Measurements from ENCODE around the gene FOLR1. TPM values are rescaled to one million over a fixed set of nuclear protein-coding genes. Genes with fewer than 3 reads are reported as not detected.
A peak's percentile ranks its signal among the peaks of the same experiment; 100 is the strongest.

FOLR1 gene
- total RNA-seq, 1 experiment from 2014 or later: 93.4 TPM

GRCh38 chr11:72235351-72236057, 43.6 kb downstream of the FOLR1 start:
- DNase-seq: peak in 1 of 2 experiments; percentile 43
- POLR2A ChIA-PET: interaction anchor here (0.7 kb wide), 1 partner anchor 907 kb away, joined by 3 read pairs; no protein-coding TSS in a partner anchor
- Mint-ChIP-seq H3K27ac (ENCODE audit: unreplicated experiment) (no peak overlapping the region), H3K27me3 (ENCODE audit: insufficient read depth, unreplicated experiment) (no peaks in the 10 kb centered on the region), H3K4me3 (ENCODE audit: unreplicated experiment) (no peak overlapping the region), H3K36me3 (ENCODE audit: insufficient read depth, unreplicated experiment) (peaks cover 89% of the 10 kb centered on the region), H3K4me1 (ENCODE audit: low read depth, unreplicated experiment) (peaks cover 13% of the 10 kb centered on the region), H3K9me3 (ENCODE audit: unreplicated experiment) (no peaks in the 10 kb centered on the region)
- H3K9me3 ChIP-seq: no peaks in the 10 kb centered on the region
- no peak overlapping the region for H3K4me3 ChIP-seq (ENCODE audit: low read depth, low read length)
- peaks cover 21% of the 10 kb centered on the region for H3K4me1 ChIP-seq
- CTCF ChIA-PET: interaction anchor here (0.6 to 3.0 kb wide), 6 partner anchors 12 to 210 kb away, joined by 3 to 15 read pairs (median 5); partner anchors contain the start of gene CLPB
- peaks cover 21% of the 10 kb centered on the region for H3K36me3 ChIP-seq (ENCODE audit: control insufficient read depth, insufficient read depth, low read length)
- no peaks in the 10 kb centered on the region for H3K27me3 ChIP-seq (replicated peaks; ENCODE audit: control insufficient read depth, insufficient read depth, low read length)
- intact Hi-C loops (cut with micrococcal nuclease; ENCODE audit: unreplicated experiment): loop anchor here (5.0 kb wide), 1 partner anchor 197 kb away; the partner anchor contains the start of gene CLPB
- TF ChIP-seq, protein P1, sequence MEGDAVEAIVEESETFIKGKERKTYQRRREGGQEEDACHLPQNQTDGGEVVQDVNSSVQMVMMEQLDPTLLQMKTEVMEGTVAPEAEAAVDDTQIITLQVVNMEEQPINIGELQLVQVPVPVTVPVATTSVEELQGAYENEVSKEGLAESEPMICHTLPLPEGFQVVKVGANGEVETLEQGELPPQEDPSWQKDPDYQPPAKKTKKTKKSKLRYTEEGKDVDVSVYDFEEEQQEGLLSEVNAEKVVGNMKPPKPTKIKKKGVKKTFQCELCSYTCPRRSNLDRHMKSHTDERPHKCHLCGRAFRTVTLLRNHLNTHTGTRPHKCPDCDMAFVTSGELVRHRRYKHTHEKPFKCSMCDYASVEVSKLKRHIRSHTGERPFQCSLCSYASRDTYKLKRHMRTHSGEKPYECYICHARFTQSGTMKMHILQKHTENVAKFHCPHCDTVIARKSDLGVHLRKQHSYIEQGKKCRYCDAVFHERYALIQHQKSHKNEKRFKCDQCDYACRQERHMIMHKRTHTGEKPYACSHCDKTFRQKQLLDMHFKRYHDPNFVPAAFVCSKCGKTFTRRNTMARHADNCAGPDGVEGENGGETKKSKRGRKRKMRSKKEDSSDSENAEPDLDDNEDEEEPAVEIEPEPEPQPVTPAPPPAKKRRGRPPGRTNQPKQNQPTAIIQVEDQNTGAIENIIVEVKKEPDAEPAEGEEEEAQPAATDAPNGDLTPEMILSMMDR (IDR thresholded peaks at IDR 0.05; ENCODE audit: insufficient read depth in 1 of 2, low read depth in 1 of 2, low read length in 1 of 2, severe bottlenecking in 1 of 2, unreplicated experiment in 1 of 2): no peak
- BruUV-seq (replicated peaks): no TSS peak

DNA sequence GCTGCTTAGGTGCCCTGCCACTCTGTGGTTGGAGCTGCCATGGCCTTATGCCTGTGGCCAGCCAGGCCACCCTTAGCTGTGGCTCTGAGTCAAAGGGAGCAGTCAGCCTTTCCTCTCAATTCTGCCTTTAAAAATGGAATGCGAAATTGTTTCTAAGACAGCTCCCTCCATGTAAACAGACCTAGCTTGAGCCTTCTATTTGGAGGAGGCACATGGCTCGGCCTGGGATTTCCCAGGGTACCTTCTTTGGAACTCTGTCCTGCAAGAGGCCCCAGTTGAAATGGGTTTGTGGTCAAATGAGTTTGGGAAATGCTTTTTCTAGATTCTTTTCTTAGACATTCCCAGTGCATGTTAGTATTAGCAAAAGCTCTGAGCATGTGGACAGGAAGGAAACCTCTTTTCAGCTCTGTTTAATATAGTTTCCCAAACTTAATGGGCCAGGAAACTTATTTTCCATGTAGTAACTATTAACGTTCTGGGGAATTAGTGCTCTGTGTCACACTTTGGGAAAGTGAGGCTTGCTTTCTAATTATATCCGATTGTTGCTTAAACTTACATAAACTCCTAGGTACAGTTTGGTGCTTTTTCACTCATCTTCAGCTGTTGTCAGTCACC, 44.2 kb downstream of the FOLR1 start:
- Histone ChIP-seq H3K4me1 (peaks cover 24% of the 10 kb centered on the region), H3K9me3 (no peaks in the 10 kb centered on the region), H3K27me3 (replicated peaks; ENCODE audit: control insufficient read depth, insufficient read depth, low read length) (no peaks in the 10 kb centered on the region), H3K4me3 (ENCODE audit: low read depth, low read length) (no peak overlapping the region), H3K36me3 (ENCODE audit: control insufficient read depth, insufficient read depth, low read length) (peaks cover 21% of the 10 kb centered on the region)
- TF ChIP-seq, protein P1 (IDR thresholded peaks at IDR 0.05; ENCODE audit: insufficient read depth in 1 of 2, low read depth in 1 of 2, low read length in 1 of 2, severe bottlenecking in 1 of 2, unreplicated experiment in 1 of 2): no peak
- DNase-seq: peak in 1 of 2 experiments; percentile 36
- H3K4me3 Mint-ChIP-seq (ENCODE audit: unreplicated experiment): no peak overlapping the region
- ChIA-PET POLR2A (no interaction called here), CTCF (interaction anchor here (0.6 to 3.0 kb wide), 6 partner anchors 11 to 211 kb away, joined by 3 to 15 read pairs (median 4); partner anchors contain the start of genes CLPB and INPPL1)
- no peaks in the 10 kb centered on the region for H3K27me3 Mint-ChIP-seq (ENCODE audit: insufficient read depth, unreplicated experiment)
- no peak overlapping the region for H3K27ac Mint-ChIP-seq (ENCODE audit: unreplicated experiment)
- peaks cover 86% of the 10 kb centered on the region for H3K36me3 Mint-ChIP-seq (ENCODE audit: insufficient read depth, unreplicated experiment)
- no TSS peak for BruUV-seq (replicated peaks)
- H3K9me3 Mint-ChIP-seq (ENCODE audit: unreplicated experiment): no peaks in the 10 kb centered on the region
- intact Hi-C loops (cut with micrococcal nuclease; ENCODE audit: unreplicated experiment): loop anchor here (5.0 kb wide), 1 partner anchor 196 kb away; the partner anchor contains the start of gene CLPB
- H3K4me1 Mint-ChIP-seq (ENCODE audit: low read depth, unreplicated experiment): peaks cover 14% of the 10 kb centered on the region

GRCh38 chr11:72236774-72237111, 44.8 kb downstream of the FOLR1 start:
- Mint-ChIP-seq H3K36me3 (ENCODE audit: insufficient read depth, unreplicated experiment) (peaks cover 81% of the 10 kb centered on the region), H3K9me3 (ENCODE audit: unreplicated experiment) (no peaks in the 10 kb centered on the region), H3K4me3 (ENCODE audit: unreplicated experiment) (no peak overlapping the region), H3K27me3 (ENCODE audit: insufficient read depth, unreplicated experiment) (no peaks in the 10 kb centered on the region), H3K4me1 (ENCODE audit: low read depth, unreplicated experiment) (peaks cover 14% of the 10 kb centered on the region), H3K27ac (ENCODE audit: unreplicated experiment) (no peak overlapping the region)
- intact Hi-C loops (cut with micrococcal nuclease; ENCODE audit: unreplicated experiment): loop anchor here (5.0 kb wide), 1 partner anchor 196 kb away; the partner anchor contains the start of gene CLPB
- TF ChIP-seq, protein P1 (IDR thresholded peaks at IDR 0.05; ENCODE audit: insufficient read depth in 1 of 2, low read depth in 1 of 2, low read length in 1 of 2, severe bottlenecking in 1 of 2, unreplicated experiment in 1 of 2): peak in 1 of 2 experiments; percentile 4
- no peaks in the 10 kb centered on the region for H3K9me3 ChIP-seq
- no peaks in the 10 kb centered on the region for H3K27me3 ChIP-seq (replicated peaks; ENCODE audit: control insufficient read depth, insufficient read depth, low read length)
- DNase-seq: peak in 1 of 2 experiments; percentile 21
- no peak overlapping the region for H3K4me3 ChIP-seq (ENCODE audit: low read depth, low read length)
- no TSS peak for BruUV-seq (replicated peaks)
- peaks cover 19% of the 10 kb centered on the region for H3K36me3 ChIP-seq (ENCODE audit: control insufficient read depth, insufficient read depth, low read length)
- H3K4me1 ChIP-seq: peaks cover 24% of the 10 kb centered on the region
- ChIA-PET CTCF (interaction anchor here (0.6 to 3.0 kb wide), 5 partner anchors 12 to 212 kb away, joined by 3 to 15 read pairs (median 4); partner anchors contain the start of genes CLPB and INPPL1), POLR2A (no interaction called here)
